HG02981 (cell line): ENCODE data around the gene SLC25A1.

ENCODE experiments used
- ATAC-seq: cut with Tn5 transposase; IDR thresholded peaks from one replicate; pipeline ENCODE4 v1.9.1; 2021; ENCODE audit warnings: mild to moderate bottlenecking, moderate library complexity; ENCODE audit not compliant: unreplicated experiment

The SLC25A1 gene

GRCh38 chr22:19139974-19140373 lies 38.6 kb downstream of the SLC25A1 start:
- ATAC-seq, result no peak

- ATAC-seq, result no peak
Measured at GRCh38 chr22:19139001-19139356, 39.6 kb downstream of the SLC25A1 start.

GRCh38 chr22:19138217-19139000 lies 40.1 kb downstream of the SLC25A1 start:
- ATAC-seq, result no peak

- no peak for ATAC-seq
Measured at GRCh38 chr22:19137384-19138216, 40.9 kb downstream of the SLC25A1 start.

- ATAC-seq, result no peak
Measured at GRCh38 chr22:19136915-19137314, 41.6 kb downstream of the SLC25A1 start.

GRCh38 chr22:19134874-19135273 lies 43.7 kb downstream of the SLC25A1 start:
- no peak for ATAC-seq

- ATAC-seq, result no peak
Measured at GRCh38 chr22:19134176-19134831, 44.2 kb downstream of the SLC25A1 start.

- ATAC-seq, result no peak
Measured at GRCh38 chr22:19133561-19133960, 45.0 kb downstream of the SLC25A1 start.

- ATAC-seq, result no peak
Measured at GRCh38 chr22:19132693-19133400, 45.7 kb downstream of the SLC25A1 start.

GRCh38 chr22:19132153-19132552 lies 46.4 kb downstream of the SLC25A1 start:
- no peak for ATAC-seq

- no peak for ATAC-seq
Measured at GRCh38 chr22:19131685-19132015, 46.9 kb downstream of the SLC25A1 start.

- ATAC-seq, result no peak
Measured at GRCh38 chr22:19130959-19131684, 47.4 kb downstream of the SLC25A1 start, which contains the start of gene TSSK2. Gene TSSK2 (plus strand): TSS chr22:19131308. CDS start chr22:19131400, 92 bp downstream.

- no peak for ATAC-seq
Measured at GRCh38 chr22:19129871-19130270, 48.7 kb downstream of the SLC25A1 start.

GRCh38 chr22:19128946-19129727 lies 49.4 kb downstream of the SLC25A1 start:
- ATAC-seq, result no peak

GRCh38 chr22:19128009-19128401 lies 50.5 kb downstream of the SLC25A1 start:
- no peak for ATAC-seq

- no peak for ATAC-seq
Measured at GRCh38 chr22:19127329-19128008, 51.1 kb downstream of the SLC25A1 start.

- no peak for ATAC-seq
Measured at GRCh38 chr22:19126309-19127273, 51.9 kb downstream of the SLC25A1 start.
